CD4-positive, alpha-beta T cell treated with Interleukin-2 at 100 ng/mL for 4 hours (primary cell): ENCODE measurements around the gene INPP5A.
"Not testable (repeated sequence)": the region's sequence is repeated elsewhere in the genome, so short reads cannot be mapped to it uniquely, and the experiment has no call there.

Experiments used
- DNase-seq: peaks from one replicate; pipeline ENCODE4 v3.0.0-alpha.2; 2020; ENCODE audit warnings: low spot score

Gene INPP5A

DNA sequence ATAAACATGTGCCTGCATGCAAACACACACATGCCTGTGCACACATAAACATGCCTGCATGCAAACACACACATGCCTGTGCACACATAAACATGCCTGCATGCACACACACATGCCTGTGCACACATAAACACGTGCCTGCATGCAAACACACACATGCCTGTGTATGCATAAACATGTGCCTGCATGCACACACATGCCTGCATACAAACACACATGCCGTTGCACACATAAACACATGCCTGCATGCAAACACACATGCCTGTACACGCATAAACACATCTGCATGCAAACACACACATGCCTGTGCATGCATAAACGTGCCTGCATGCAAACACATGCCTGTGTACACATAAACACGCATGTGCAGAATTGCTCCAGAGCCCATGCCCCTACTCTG, 226.0 kb downstream of the INPP5A start:
- no peak for DNase-seq

DNA sequence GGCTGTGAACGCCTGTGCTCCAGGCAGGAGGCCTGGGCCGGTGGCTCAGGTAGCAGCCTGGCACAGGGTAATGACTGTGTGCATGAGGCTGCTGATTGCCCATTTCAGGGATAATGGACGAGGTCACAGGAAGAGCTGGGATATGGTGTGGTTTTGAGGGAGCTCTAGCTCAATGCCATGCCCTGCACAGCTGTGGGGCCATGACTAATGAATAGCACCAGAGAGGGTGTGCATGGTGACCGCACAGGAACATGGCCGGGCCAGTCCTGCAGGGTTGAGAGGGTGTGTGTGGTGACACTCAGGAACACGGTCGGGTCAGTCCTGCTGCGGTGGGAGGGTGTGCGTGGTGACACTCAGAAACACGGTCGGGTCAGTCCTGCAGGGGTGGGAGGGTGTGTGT, 226.5 kb downstream of the INPP5A start:
- DNase-seq = no peak

DNA sequence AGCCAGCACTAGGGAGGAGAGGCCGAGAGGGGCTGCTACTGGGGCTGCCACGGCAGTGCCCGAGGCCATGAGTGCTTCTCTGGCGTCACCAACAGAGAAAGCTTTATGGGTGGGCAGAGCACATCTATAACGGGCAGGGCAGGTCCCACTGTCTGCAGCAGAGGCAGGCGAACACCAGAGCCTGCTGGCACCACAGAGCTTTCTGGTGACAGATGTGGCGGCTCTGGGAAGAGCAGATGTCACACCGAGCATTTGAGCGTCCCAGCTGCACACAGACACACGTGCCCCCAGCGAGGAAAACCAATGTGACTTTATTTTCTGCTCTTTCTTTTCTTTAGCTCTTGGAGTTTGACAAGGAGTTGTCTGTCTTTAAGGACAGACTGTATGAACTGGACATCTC, 227.8 kb downstream of the INPP5A start:
- no peak for DNase-seq

DNA sequence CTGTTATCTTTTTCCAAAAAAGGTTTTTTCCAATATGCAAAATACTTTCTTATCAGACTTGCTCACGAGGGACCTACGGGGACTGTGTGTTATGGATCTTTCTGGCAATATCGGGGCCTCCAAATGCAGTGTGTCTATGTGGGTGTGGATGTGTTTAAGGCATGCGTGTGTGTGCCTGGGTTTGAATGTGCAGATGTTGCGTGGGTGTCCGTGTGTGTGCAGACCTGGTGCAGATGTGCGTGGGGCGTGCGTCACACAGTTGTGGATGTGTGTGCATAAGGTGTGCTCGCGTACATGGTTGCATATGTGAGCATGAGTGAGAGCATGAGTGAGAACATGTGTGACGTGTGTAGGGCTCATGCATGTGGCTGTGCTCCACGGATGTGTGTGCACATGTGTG, 228.7 kb downstream of the INPP5A start:
- no peak for DNase-seq

DNA sequence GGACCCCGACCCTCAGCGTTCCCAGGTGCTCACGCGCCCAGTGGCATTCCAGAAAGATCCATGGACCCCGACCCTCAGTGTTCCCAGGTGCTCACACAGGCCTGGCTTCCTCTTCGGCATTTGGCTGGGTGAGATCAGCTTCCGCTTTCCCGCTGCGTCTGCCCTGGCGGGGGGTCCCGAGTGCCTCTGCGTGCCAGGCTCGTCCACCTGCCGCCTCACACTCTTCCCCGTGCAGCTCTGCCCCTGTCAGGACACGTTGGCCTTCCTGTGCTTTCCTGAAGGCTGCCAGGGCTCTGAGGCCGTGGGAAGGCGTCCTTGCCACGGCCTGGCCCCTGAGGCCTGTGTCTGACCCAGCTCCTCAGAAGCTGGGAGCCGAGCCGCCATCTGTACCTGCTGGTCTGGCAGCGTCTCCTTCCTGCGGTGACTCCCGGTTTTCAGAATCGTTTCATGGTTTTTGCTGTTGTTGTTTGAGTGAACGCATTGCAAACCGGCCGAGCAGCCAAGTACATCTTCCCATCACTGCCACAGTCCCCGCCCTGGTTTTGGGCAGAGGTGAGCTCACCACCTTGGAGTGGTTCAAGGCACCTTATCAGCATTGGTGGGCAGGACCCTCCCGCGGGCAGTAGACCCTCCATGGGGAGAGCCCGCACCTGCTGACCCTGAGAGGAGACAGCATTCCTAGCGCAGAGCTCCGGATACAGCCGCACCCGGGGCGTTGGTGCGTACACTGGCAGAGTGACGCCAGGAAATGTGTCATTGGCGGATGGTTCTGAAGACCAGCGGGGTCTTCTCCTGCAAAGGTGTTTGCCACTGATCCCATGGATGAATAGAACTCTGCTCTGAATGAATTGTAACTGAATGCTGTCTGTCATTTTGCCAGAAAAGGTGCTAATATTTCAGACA, 231.0 kb downstream of the INPP5A start:
- DNase-seq = no peak

DNA sequence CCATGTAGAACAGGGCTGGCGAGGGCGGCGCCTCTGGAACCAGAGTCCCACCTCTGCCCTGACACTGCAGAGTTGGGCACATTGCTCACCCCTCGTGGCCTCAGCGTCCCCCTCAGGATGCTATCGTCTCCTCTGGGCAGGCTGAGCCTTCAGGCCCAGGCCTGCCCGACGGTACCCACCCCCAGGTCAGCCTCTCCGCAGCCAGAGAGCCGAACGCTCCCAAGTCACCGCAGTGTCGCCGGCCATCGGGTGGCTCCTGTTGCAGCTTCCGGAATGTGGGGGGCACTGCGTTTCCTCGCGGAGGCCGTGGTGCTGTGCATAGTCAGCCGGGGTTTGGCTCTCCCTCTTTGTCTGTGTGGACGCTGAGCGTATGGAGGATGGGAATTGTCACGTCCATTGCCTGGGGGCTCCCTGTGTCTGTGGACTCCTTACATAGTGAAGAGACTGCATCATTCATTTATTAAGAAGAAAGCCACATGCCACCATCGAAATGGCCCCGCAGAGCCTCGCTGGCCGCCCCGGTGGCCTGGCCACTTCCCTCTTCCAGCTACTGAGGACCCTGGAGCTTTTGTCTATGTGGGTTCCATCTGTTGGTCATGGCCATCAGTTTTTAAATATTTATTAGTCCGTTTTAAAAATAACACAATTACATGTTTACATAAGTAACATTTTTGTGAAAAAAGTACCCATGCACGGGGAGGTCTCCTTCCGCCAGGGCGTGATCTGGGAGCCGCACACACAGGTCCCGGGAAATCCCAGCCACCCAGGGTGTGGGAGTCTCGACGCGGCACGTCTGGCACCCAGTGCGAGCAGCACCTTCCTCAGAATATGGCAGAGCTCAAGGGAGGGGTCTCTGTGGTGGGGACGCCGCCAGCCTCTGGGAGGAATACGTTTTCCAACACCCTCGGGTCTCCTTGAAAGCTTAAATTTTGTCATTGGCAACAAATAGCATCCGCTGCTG, 232.8 kb downstream of the INPP5A start:
- DNase-seq = no peak

DNA sequence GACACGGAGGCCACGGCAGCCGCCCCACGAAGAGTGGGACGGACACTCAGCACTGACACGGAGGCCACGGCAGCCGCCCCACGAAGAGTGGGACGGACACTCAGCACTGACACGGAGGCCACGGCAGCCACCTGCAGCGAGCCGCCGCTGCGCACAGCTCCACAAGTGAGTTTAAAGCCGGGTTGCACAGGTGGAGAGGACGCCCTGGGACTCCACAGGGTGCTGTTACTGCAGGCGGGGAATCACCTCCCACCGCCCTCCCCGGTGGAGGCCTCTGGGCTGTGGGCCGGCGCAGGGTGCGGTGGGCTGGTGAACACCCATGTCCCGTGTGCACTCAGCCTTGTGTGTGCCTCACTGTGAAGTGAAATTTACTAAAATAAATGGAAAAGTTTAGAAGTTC, 235.2 kb downstream of the INPP5A start:
- DNase-seq = not testable (repeated sequence)

DNA sequence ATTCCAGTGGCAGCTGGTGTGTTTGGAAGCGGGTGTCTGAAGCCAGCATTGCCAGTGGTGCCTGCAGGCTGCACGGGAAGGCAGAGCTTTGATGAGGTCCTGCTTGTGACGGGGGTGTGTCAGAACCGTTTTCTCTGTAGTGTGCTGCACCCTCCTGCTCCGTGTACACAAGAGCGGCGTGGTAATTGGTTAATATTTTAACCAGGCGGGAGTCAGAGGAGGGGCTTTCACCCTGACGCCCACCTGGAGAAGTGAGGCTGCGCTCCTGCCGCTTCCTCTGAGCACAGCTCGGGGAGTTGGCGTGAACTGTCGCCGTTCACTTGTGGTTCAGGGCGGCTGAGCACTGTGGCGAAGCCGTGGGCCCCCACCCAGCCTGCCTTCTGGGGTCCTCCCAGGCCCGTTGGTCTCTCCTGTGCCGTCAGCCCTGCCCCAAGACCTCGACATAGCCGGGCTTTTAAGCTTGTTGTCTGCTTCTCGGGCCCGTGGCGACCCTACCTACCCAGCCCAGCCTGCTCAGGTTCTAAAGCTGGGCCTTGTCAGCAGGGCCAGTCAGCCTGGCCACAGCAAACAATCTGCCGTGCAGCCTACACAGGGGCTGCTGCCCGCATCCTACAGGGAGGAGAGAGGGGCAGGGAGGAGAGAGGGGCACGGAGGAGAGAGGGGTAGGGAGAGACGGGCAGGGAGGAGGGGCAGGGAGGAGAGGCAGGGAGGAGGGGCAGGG, 236.8 kb downstream of the INPP5A start:
- no peak for DNase-seq

DNA sequence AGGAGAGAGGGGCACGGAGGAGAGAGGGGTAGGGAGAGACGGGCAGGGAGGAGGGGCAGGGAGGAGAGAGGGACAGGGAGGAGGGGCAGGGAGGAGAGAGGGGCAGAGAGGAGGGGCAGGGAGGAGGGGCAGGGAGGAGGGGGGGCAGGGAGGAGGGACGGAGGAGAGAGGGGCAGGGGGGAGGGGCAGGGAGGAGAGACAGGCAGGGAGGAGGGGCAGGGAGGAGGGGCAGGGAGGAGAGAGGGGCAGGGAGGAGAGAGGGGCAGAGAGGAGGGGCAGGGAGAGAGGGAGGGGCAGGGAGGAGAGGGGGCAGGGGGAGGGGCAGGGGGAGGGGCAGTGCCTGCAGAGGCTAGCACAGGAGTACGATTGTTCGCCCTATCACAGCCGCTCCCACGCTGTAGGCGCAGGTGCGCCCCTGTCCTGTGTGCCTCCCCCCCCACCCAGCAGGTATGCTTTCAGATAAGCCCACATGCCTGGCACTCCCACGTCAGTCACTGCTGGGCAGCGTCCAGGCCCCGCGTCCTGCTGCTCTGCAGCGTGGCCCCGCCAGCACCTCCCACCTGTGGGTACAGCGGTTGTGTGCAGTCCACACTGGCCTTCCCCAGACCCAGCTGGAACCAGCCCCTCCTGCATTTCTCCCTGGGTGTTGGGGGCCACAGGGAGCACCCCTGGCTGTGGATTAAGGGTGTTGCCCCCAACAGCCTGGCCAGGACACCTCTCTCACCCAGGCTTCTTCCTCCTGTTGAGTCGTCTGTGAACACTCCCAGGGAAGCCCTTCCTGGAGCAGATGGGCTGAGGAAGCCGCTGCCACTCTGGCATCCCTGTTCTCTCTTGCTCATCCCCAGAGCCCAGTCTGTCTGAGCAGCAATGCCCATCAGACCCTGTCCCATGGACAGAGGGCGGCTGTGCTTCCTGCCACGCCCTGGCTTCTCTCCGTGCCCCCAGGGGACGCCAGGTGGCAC, 237.6 kb downstream of the INPP5A start:
- no peak for DNase-seq

DNA sequence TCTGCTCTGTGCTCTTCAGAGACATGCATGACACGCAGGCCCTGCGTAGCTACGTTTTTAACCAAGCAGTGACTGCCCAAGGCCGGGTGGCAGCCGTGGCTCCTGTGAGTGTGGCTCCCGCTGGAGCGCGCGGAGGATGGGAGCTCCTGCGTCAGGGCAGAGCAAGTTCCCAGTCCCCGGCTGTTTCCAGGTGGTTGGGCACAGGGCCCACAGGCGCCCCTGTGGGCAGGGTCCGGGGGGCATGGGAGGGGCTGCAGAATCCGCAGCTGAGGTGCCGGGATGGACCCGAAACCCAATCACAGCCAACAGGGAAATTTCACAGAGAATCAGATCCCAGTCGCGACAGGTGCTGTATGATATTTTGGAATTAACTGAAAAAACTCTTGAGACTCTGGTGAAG, 238.6 kb downstream of the INPP5A start:
- DNase-seq = no peak

DNA sequence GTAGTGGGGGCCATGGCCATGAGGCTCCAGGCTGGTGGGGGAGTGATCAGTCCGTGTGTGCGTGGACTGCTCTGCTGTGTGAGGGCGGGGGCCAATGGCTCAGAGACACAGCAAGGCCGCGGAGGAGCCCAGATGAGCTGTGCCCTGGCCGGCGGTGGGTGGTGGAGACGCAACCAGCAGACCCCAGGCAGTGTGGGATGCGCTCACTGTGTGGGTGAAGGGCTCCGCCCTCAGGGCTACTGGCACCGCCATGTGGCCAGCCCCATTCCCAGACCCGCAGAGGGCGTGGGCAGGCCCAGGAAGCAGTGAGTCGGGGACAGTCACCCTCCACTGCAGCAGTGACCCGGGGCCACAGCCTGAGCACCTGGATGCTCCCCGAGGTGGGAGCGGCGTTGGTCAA, 239.2 kb downstream of the INPP5A start:
- DNase-seq = no peak

DNA sequence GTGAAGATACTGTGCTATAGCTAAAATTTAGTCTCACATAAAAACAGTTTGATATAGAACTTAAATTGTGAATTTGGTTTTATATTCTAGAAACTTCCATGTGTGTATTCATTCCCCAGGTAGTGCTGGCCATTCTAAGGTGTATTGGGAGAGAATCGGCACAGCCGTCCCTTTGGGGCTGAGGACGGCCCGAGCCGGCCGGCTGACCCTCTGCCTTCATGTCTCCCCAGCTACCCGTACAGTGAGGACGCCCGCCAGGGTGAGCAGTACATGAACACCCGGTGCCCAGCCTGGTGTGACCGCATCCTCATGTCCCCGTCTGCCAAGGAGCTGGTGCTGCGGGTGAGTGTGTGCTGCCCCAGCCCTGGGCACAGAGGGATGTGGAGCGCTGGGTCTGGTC, 239.9 kb downstream of the INPP5A start:
- no peak for DNase-seq

DNA sequence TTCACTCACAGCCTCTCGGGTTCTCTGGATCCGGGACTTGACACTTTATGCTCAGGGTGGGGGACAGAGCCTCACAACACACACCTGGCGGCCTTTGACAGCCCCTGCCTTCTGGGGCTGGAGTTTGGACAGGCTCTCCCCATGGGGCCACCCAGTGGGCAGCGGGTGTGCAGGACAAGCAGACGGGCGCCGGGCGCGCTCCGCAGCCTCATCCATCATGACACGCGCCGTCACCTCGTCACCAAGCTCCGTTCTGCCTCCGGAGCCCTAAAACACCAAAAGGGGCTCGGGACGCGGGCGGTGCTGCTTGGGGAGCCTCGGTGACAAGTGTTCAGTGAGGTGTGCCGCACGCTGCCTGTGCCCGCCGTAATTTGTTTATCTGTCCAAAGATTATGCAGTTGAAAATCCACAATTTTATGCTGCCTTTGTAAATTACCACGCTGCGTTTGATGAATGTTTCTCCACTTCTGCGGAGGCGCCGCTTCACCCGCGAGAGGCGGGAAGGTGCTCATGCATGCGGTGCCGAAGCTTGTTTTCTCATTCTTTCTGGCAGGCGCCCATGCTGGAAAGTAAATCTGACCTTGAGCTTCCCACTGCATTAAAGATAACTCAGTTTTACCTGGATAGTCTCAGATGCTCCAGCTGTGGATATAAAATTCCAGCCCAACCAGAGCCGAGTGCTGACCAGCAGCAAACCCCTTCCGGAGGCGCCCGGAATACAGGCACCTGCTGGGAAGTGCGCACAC, 242.1 kb downstream of the INPP5A start:
- no peak for DNase-seq

DNA sequence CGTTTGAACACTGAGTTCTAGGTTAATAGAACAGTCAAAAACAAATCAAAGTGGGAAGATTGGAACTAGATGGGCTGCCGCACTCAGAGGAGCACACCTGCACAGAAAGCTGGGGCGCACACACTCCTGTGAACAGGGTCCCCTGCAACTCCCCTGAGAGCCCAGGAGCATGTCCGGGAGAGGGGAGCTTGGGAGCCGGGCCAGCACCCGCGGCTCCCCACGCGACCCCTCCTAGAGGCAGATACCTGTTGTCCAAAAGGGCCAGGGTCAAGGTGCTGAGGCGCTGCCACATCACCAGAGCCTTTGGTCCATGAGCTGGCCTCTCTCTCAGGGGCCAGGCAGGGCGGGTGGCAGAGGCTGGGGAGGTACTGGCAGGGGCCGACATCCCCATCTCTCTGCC, 242.8 kb downstream of the INPP5A start:
- no peak for DNase-seq

DNA sequence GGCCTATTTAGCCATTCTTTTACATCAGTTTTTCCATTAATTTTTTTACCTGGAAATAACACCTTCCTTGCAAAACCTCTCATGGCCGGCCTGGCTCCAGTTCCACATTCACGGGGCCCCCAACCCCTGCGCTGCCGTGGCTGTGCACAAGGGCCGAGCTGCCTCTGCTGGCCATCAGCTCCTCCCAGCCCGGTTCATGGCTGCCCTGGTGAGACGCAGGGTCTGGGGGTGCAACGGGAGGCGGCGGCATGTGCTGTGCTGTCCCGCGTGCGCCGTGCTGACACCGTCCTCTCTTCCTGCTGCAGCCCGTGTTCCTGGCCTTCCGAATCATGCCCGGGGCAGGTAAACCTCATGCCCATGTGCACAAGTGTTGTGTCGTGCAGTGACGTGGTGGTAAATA, 244.0 kb downstream of the INPP5A start:
- DNase-seq = no peak

DNA sequence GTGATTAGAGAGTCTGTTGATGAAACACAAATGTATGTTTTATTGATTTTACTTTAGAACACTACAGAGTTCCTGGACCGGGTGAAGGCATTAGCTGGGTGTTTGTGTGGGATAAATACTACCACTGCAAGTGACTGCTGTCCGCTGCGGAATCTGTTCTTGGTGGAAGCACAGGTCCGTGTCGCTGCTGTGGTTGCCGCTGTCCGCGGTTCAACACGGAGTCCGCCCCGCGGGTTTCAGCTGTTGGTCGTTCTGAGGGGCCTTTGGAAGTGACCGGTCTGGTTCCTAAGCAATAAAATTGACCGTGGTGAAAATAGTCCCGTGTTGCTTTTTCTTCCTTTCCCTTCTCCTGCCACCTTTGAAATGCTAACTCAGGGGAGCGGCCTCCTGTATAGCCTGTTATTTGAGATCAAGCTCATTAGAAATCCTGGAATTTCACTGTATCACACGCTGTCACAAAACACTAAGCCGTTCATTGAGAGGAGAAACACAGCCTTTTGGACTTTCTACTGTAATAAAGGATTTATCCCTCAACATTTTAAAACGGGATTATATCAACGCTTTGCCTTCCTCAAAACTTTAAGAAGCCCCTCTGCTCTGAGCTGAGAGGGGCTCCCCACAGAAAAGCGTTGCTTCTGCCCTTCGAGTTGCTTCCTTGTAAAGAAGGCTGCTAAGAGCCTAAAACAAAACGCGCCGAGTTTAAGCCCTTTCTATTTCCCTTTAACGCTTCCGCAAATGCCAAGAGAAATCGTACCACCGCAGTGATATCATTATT, 245.8 kb downstream of the INPP5A start:
- DNase-seq = no peak

DNA sequence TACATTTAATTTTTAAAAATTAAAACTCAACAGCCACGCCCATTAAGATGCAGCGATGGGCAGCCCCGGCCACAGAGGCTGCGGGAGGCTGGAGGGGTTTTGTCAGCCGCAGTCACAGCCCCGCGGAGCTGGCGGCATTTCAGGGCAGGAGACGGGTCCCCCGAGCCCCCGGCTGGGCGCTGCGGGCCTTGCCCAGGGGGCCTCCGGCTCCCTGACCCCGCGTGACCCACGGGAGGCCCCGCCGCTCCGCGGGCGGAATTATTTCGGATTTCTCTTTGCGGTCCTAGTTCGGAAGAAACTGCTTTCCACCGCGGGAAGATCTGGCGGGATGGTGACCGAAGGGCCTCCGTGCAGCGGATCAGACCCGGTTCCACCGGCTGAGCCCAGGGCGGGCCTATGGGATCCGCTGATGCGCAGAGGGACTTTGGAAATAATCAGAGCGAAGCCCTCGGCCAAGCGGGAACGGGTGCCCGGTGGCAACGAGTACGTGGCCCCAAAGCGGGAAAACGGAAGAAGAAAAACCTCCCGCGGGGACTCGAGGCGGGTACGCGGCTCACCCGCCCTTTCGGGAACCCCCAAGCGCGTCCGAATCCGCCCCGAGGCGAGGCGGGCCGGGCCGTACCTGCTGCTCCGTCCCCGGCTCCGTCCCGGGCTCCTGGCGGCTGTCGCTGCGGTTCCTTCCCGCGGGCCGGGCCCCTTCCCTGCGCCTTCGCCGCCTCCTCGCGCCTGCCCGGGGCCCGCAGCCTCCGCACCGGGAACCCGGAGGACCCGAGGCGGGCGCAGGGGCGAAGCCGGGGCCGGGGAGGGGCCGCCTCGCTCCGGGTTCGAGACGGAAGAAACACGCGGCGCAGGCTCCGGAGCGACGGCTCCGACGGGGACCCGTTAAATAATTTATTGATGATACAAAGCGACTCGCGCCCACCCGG, 246.6 kb downstream of the INPP5A start:
- no peak for DNase-seq
